Measurements from ENCODE around the gene TMEM81.

The TMEM81 gene

GRCh38 chr1:205042911-205043806 is 41.1 kb downstream of the TMEM81 start, which contains the start of gene CNTN2:
TSS of gene CNTN2 (plus strand) at chr1:205043212. CDS start at chr1:205053186, 9,974 bp downstream.
- Mint-ChIP-seq H3K27me3 (ENCODE audit: low read depth) (peaks cover 56% of the 10 kb centered on the region), H3K4me3 (no peak within 1 kb of the TSS), H3K36me3 (ENCODE audit: low read depth) (no peaks in the 10 kb centered on the region), H3K9me3 (no peaks in the 10 kb centered on the region), H3K4me1 (ENCODE audit: low read depth) (no peaks in the 10 kb centered on the region), H3K27ac (no peak within 1 kb of the TSS)

- Mint-ChIP-seq H3K36me3 (ENCODE audit: low read depth) (no peaks in the 10 kb centered on the region), H3K4me3 (no peak overlapping the region), H3K27ac (no peak overlapping the region)
Observed at GRCh38 chr1:205041998-205042910, 42.0 kb downstream of the TMEM81 start.

GRCh38 chr1:205041001-205041715 is 43.1 kb downstream of the TMEM81 start:
- peaks cover 56% of the 10 kb centered on the region for H3K27me3 Mint-ChIP-seq (ENCODE audit: low read depth)
- no peaks in the 10 kb centered on the region for H3K9me3 Mint-ChIP-seq
- H3K36me3 Mint-ChIP-seq (ENCODE audit: low read depth) = no peaks in the 10 kb centered on the region
- H3K27ac Mint-ChIP-seq = no peak overlapping the region
- no peak overlapping the region for H3K4me3 Mint-ChIP-seq
- H3K4me1 Mint-ChIP-seq (ENCODE audit: low read depth) = no peaks in the 10 kb centered on the region

More at GRCh38 chr1:205041998-205042910, 42.0 kb downstream of the TMEM81 start:
- no peaks in the 10 kb centered on the region for H3K9me3 Mint-ChIP-seq
- peaks cover 51% of the 10 kb centered on the region for H3K27me3 Mint-ChIP-seq (ENCODE audit: low read depth)
- no peaks in the 10 kb centered on the region for H3K4me1 Mint-ChIP-seq (ENCODE audit: low read depth)

GRCh38 chr1:205038132-205038786 is 46.0 kb downstream of the TMEM81 start:
- Mint-ChIP-seq H3K9me3 (no peaks in the 10 kb centered on the region), H3K4me3 (no peak overlapping the region), H3K27me3 (ENCODE audit: low read depth) (peaks cover 35% of the 10 kb centered on the region), H3K27ac (no peak overlapping the region), H3K36me3 (ENCODE audit: low read depth) (no peaks in the 10 kb centered on the region), H3K4me1 (ENCODE audit: low read depth) (no peaks in the 10 kb centered on the region)

GRCh38 chr1:205037539-205037938 is 46.7 kb downstream of the TMEM81 start:
- H3K36me3 Mint-ChIP-seq (ENCODE audit: low read depth) = no peaks in the 10 kb centered on the region
- no peaks in the 10 kb centered on the region for H3K9me3 Mint-ChIP-seq
- no peak overlapping the region for H3K4me3 Mint-ChIP-seq
- peaks cover 32% of the 10 kb centered on the region for H3K27me3 Mint-ChIP-seq (ENCODE audit: low read depth)
- no peaks in the 10 kb centered on the region for H3K4me1 Mint-ChIP-seq (ENCODE audit: low read depth)
- H3K27ac Mint-ChIP-seq = no peak overlapping the region
